ENCODE measurements around the gene GRHL1. TPM values are rescaled to one million over a fixed set of nuclear protein-coding genes. Genes with fewer than 3 reads are reported as not detected.

GRHL1 gene
- total and polyA plus RNA-seq, 2 of the 4 experiments (the other 2 are of a cell fraction) = 0.18 to 0.21 TPM

GRCh38 chr2:9984217-9984739, 32.8 kb downstream of the GRHL1 start:
- peak overlapping the region; percentile 91; the same call in 1 of the 2 replicates for H3K18ac ChIP-seq (ENCODE audit: low read depth, low read length)
- H3K9ac ChIP-seq (ENCODE audit: low read depth, low read length) = no peak overlapping the region
- H3K27ac ChIP-seq (ENCODE audit: insufficient read depth, low read length) = no peak overlapping the region
- H2BK120ac ChIP-seq (ENCODE audit: low read depth, low read length) = peak overlapping the region; percentile 30; the same call in 1 of the 2 replicates
- H3K4me3 ChIP-seq (ENCODE audit: insufficient read depth, low read depth, low read length) = no peak overlapping the region
- intact Hi-C loops (cut with micrococcal nuclease) (loop anchor here (2.0 kb wide), 1 partner anchor 59 kb away; the partner anchor contains the start of gene KLF11), dilution Hi-C loops (cut with HindIII; ENCODE audit: low sequenced_read_pairs, unreplicated experiment) (no loop called here), in situ Hi-C loops (cut with MboI; ENCODE audit: low sequenced_read_pairs) (no loop called here)
- H3K14ac ChIP-seq (replicated peaks; ENCODE audit: low read depth, low read length) = peak overlapping the region; percentile 35; the same call in 1 of the 2 replicates
- H2BK20ac ChIP-seq (ENCODE audit: low read depth, low read length) = peak overlapping the region; percentile 69; the same call in 1 of the 2 replicates
- H3K36me3 ChIP-seq (ENCODE audit: control insufficient read depth, insufficient read depth, low read length) = no peaks in the 10 kb centered on the region
- peak overlapping the region; percentile 66 for H2AFZ ChIP-seq (replicated peaks; ENCODE audit: low read length, poor library complexity)
- BruUV-seq (replicated peaks) = no TSS peak
- 0 out of 2 replicates have a peak overlapping the region, but pooled peaks have one; percentile 2 for H4K91ac ChIP-seq (ENCODE audit: insufficient read depth, low read depth, low read length)
- peak overlapping the region; percentile 73 for H3K4ac ChIP-seq (ENCODE audit: low read depth, low read length)
- POLR2A ChIA-PET (ENCODE audit: unreplicated experiment) = no interaction called here
- peaks cover 7% of the 10 kb centered on the region for H3K9me1 ChIP-seq (ENCODE audit: insufficient read depth, low read length)
- peak overlapping the region; percentile 77 for H2BK5ac ChIP-seq (ENCODE audit: low read depth, low read length, poor library complexity, severe bottlenecking)
- CTCF ChIA-PET = interaction anchor here (0.5 to 1.9 kb wide), 22 partner anchors 8 to 389 kb away, joined by 3 to 14 read pairs (median 3); partner anchors contain the start of genes KLF11 and TAF1B
- ATAC-seq (ENCODE audit: low read depth) (peak; percentile 69), DNase-seq (peak; percentile 48)
- H3K9me3 ChIP-seq (ENCODE audit: control insufficient read depth, insufficient read depth, low read length) = no peaks in the 10 kb centered on the region
- H3K27me3 ChIP-seq (ENCODE audit: control insufficient read depth, insufficient read depth, low read length) = no peaks in the 10 kb centered on the region
- peak overlapping the region; percentile 84; the same call in 1 of the 3 replicates for H2BK15ac ChIP-seq (ENCODE audit: low read depth, low read length)
- H3K23ac ChIP-seq (ENCODE audit: low read depth, low read length) = no peak overlapping the region
- 0% methylated on average over 1 of the region's 7 CpGs; no CpG with 5 or more reads in 1 of the 2 experiments for WGBS, 2 experiments (ENCODE audit: extremely low coverage in 2 of 2, insufficient read length in 1 of 2)
- no peaks in the 10 kb centered on the region for H3K79me1 ChIP-seq (ENCODE audit: low read depth in 1 of 2, low read length in 2 of 2)
- peak overlapping the region; percentile 41; the same call in 1 of the 2 replicates for H4K5ac ChIP-seq (ENCODE audit: low read depth, low read length)
- 0 out of 4 replicates have a peak overlapping the region, but pooled peaks of 1 of the 2 experiments have one; percentile 52 for H4K8ac ChIP-seq (ENCODE audit: low read depth in 2 of 2, low read length in 2 of 2)
- peaks cover 12% of the 10 kb centered on the region for H3K4me1 ChIP-seq (ENCODE audit: control insufficient read depth, insufficient read depth, low read length)
- H2AK9ac ChIP-seq (replicated peaks; ENCODE audit: low read depth, low read length, poor library complexity) = peak overlapping the region; percentile 15
- H3K4me2 ChIP-seq (ENCODE audit: low read depth, low read length) = peak overlapping the region; percentile 1; the same call in 1 of the 2 replicates
- H4K20me1 ChIP-seq (ENCODE audit: insufficient read depth, low read length) = no peaks in the 10 kb centered on the region
- H2AK5ac ChIP-seq (ENCODE audit: low read depth, low read length) = peak overlapping the region; percentile 52
- H3K56ac ChIP-seq (ENCODE audit: extremely low read depth, insufficient read depth, low read length) = no peak overlapping the region
- no peak for TF ChIP-seq ELK1 (IDR thresholded peaks at IDR 0.05; ENCODE audit: borderline replicate concordance, low read depth, low read length)
- no peak for TF ChIP-seq CEBPB (IDR thresholded peaks at IDR 0.05; ENCODE audit: low read depth, low read length)
- TF ChIP-seq POLR2A (IDR thresholded peaks at IDR 0.05; ENCODE audit: low read depth, low read length) = no peak
- TF ChIP-seq CTCF (conservative IDR thresholded peaks at IDR 0.05; ENCODE audit: low read depth, low read length) = peak; percentile 64
- no peak for TF ChIP-seq MXI1 (IDR thresholded peaks at IDR 0.05; ENCODE audit: borderline replicate concordance, low read depth, low read length)
- TF ChIP-seq RFX5 (IDR thresholded peaks at IDR 0.05; ENCODE audit: low read depth, low read length) = no peak
- peak; percentile 59; the same call in 1 of the 2 replicates for TF ChIP-seq NFE2L2 (IDR thresholded peaks at IDR 0.05; ENCODE audit: low read depth, low read length)
- TF ChIP-seq USF2 (IDR thresholded peaks at IDR 0.05; ENCODE audit: low read depth, low read length) = no peak
- TF ChIP-seq FOS (IDR thresholded peaks at IDR 0.05; ENCODE audit: low read depth, low read length) = no peak
- TF ChIP-seq RAD21 (IDR thresholded peaks at IDR 0.05; ENCODE audit: low read length) = peak; percentile 63
- TF ChIP-seq MAFK (IDR thresholded peaks at IDR 0.05; ENCODE audit: low read depth, low read length) = no peak
- no peak for TF ChIP-seq BHLHE40 (IDR thresholded peaks at IDR 0.05; ENCODE audit: low read depth, low read length)
- TF ChIP-seq SMC3 (IDR thresholded peaks at IDR 0.05; ENCODE audit: low read depth, low read length) = peak; percentile 47; the same call in 1 of the 2 replicates
- TF ChIP-seq RCOR1 (IDR thresholded peaks at IDR 0.05; ENCODE audit: insufficient replicate concordance, low read length) = no peak
- TF ChIP-seq CHD1 (IDR thresholded peaks at IDR 0.05; ENCODE audit: low read depth, low read length) = no peak

Measured in IMR-90 (cell line).